Upper lobe of left lung (tissue), 6 donors: ENCODE results near the gene FOXE3. TPM values are rescaled to one million over a fixed set of nuclear protein-coding genes. Genes with fewer than 3 reads are reported as not detected.

Source experiments
- ATAC-seq, 2 donors: fragments of 200-7000 bp; cut with Tn5 transposase; one replicate each; pipeline ENCODE4 v1.9.1; 2022; ENCODE audit warnings: mild to moderate bottlenecking in 2 of 2, moderate library complexity in 2 of 2; ENCODE audit not compliant: low FRiP score in 2 of 2
- DNase-seq, 2 donors: peaks; one replicate each; pipeline ENCODE4 v3.0.0-alpha.2; 2019 to 2020
- H3K27ac ChIP-seq, 4 donors: fragments of 200-600 bp; sonication (generic); one replicate each; pipeline ENCODE4 v1.5.1; 2016 to 2019
- H3K27me3 ChIP-seq, 4 donors: fragments of 200-600 bp; sonication (generic); one replicate each; pipeline ENCODE4 v1.5.1; 2017 to 2019
- H3K36me3 ChIP-seq, 4 donors: fragments of 200-600 bp; sonication (generic); one replicate each; pipeline ENCODE4 v1.5.1; 2016 to 2019
- H3K4me1 ChIP-seq, 4 donors: fragments of 200-600 bp; sonication (generic); one replicate each; pipeline ENCODE4 v1.5.1; 2018 to 2019
- H3K4me3 ChIP-seq, 4 donors: fragments of 200-600 bp; sonication (generic); one replicate each; pipeline ENCODE4 v1.5.1; 2017 to 2019; ENCODE audit warnings: mild to moderate bottlenecking in 2 of 4, moderate library complexity in 1 of 4
- H3K9me3 ChIP-seq, 4 donors: fragments of 200-600 bp; sonication (generic); one replicate each; pipeline ENCODE4 v1.5.1; 2018 to 2019
- CTCF ChIP-seq, 6 experiments: fragments of 450-650 bp in 4 of 6; fragments of 200-600 bp in 2 of 6; sonication (generic) in 2 of 6; IDR thresholded peaks; one replicate each; pipeline ENCODE4 v1.5.1; 2016 to 2019; ENCODE audit warnings: antibody characterized with exemption in 6 of 6
- EP300 ChIP-seq, 4 donors: sonication (generic); formaldehyde crosslinking; IDR thresholded peaks; one replicate each; pipeline ENCODE4 v1.5.1; 2017; ENCODE audit warnings: antibody characterized with exemption in 4 of 4, control low read depth in 2 of 4
- POLR2A ChIP-seq, 4 donors: fragments of 450-650 bp; IDR thresholded peaks; one replicate each; pipeline ENCODE4 v1.5.1; 2016 to 2017; ENCODE audit warnings: antibody characterized with exemption in 4 of 4, mild to moderate bottlenecking in 2 of 4
- POLR2AphosphoS5 ChIP-seq, 2 donors: sonication (generic); formaldehyde crosslinking; IDR thresholded peaks; one replicate each; pipeline ENCODE4 v1.5.1; 2017; ENCODE audit warnings: antibody characterized with exemption in 2 of 2
- WGBS, 2 donors: methylation state at CpG; one replicate each; pipeline ENCODE4 v1.1.5; 2017 to 2018; 5-methylcytosine and 5-hydroxymethylcytosine counted together
- total RNA-seq, 6 donors: library from RNA; depleted of rRNA in 4 of 6; stranded (reverse); fragments of >200 nt in 4 of 6; gene quantifications; one replicate each; pipeline versions ENCODE4 v1.1.0 to v1.2.1, GENCODE V29; 2016 to 2021
- donor health status: DM: no; HTN: no; CAD: no; lungs with moderate emphysema.
- donor health status: DM: no; HTN: yes; CAD: no; lungs with severe emphysema.

Gene FOXE3
- total RNA-seq, 6 donors from 2014 or later, result not detected

GRCh38 chr1:47402591-47402990 lies 13.5 kb upstream of the FOXE3 start:
- Histone ChIP-seq H3K4me3 (no peak overlapping the region), H3K9me3 (no peaks in the 10 kb centered on the region), H3K4me1 (no peaks in the 10 kb centered on the region), H3K27me3 (no peaks in the 10 kb centered on the region), H3K27ac (no peak overlapping the region), H3K36me3 (no peaks in the 10 kb centered on the region)
- 88 to 90% methylated on average over 4 of the region's 4 CpGs for WGBS, 2 donors
- TF ChIP-seq CTCF (IDR thresholded peaks at IDR 0.05), result no peak
- no peak for TF ChIP-seq EP300 (IDR thresholded peaks at IDR 0.05)
- no peak for TF ChIP-seq POLR2A (IDR thresholded peaks at IDR 0.05)
- no peak for TF ChIP-seq POLR2AphosphoS5 (IDR thresholded peaks at IDR 0.05)
- no peak for DNase-seq
- ATAC-seq, result no peak

- DNase-seq (no peak), ATAC-seq (no peak)
- TF ChIP-seq POLR2A (IDR thresholded peaks at IDR 0.05), result no peak
- no peak for TF ChIP-seq POLR2AphosphoS5 (IDR thresholded peaks at IDR 0.05)
- TF ChIP-seq CTCF (IDR thresholded peaks at IDR 0.05), result no peak
- no peak for TF ChIP-seq EP300 (IDR thresholded peaks at IDR 0.05)
- Histone ChIP-seq H3K4me3 (no peak overlapping the region), H3K9me3 (no peaks in the 10 kb centered on the region), H3K4me1 (no peaks in the 10 kb centered on the region), H3K36me3 (no peaks in the 10 kb centered on the region), H3K27me3 (no peaks in the 10 kb centered on the region), H3K27ac (no peak overlapping the region)
- 69 to 82% methylated on average over 4 of the region's 4 CpGs for WGBS, 2 donors
Measured at GRCh38 chr1:47403321-47403910, 12.7 kb upstream of the FOXE3 start.

- no peaks in the 10 kb centered on the region for H3K4me1 ChIP-seq
- no peaks in the 10 kb centered on the region for H3K9me3 ChIP-seq
- H3K4me3 ChIP-seq, result no peak overlapping the region
- ATAC-seq (peak in 1 of 2 donors; percentile 43), DNase-seq (no peak)
- no peaks in the 10 kb centered on the region for H3K36me3 ChIP-seq
- TF ChIP-seq POLR2A (IDR thresholded peaks at IDR 0.05), result no peak
- TF ChIP-seq EP300 (IDR thresholded peaks at IDR 0.05), result no peak
- TF ChIP-seq CTCF (IDR thresholded peaks at IDR 0.05), result no peak
- TF ChIP-seq POLR2AphosphoS5 (IDR thresholded peaks at IDR 0.05), result peak in 1 of 2 donors; percentile 22
- H3K27ac ChIP-seq, result no peak overlapping the region
- H3K27me3 ChIP-seq, result no peaks in the 10 kb centered on the region
- 51 to 57% methylated on average over 5 of the region's 5 CpGs for WGBS, 2 donors
Measured at GRCh38 chr1:47405697-47406096, 10.4 kb upstream of the FOXE3 start.

- no peak overlapping the region for H3K27ac ChIP-seq
- H3K4me1 ChIP-seq, result no peaks in the 10 kb centered on the region
- no peaks in the 10 kb centered on the region for H3K27me3 ChIP-seq
- TF ChIP-seq POLR2A (IDR thresholded peaks at IDR 0.05) (no peak), CTCF (IDR thresholded peaks at IDR 0.05) (no peak), POLR2AphosphoS5 (IDR thresholded peaks at IDR 0.05) (no peak), EP300 (IDR thresholded peaks at IDR 0.05) (no peak)
- no peaks in the 10 kb centered on the region for H3K36me3 ChIP-seq
- no peak for ATAC-seq
- no peak for DNase-seq
- no peak overlapping the region for H3K4me3 ChIP-seq
- WGBS, 2 donors, result 95 to 97% methylated on average over 5 of the region's 5 CpGs
- H3K9me3 ChIP-seq, result no peaks in the 10 kb centered on the region
Measured at GRCh38 chr1:47406966-47407365, 9.1 kb upstream of the FOXE3 start.

- no peaks in the 10 kb centered on the region for H3K36me3 ChIP-seq
- no peaks in the 10 kb centered on the region for H3K9me3 ChIP-seq
- no peak overlapping the region for H3K27ac ChIP-seq
- 83 to 84% methylated on average over 3 of the region's 3 CpGs for WGBS, 2 donors
- TF ChIP-seq EP300 (IDR thresholded peaks at IDR 0.05) (no peak), POLR2A (IDR thresholded peaks at IDR 0.05) (no peak), CTCF (IDR thresholded peaks at IDR 0.05) (no peak), POLR2AphosphoS5 (IDR thresholded peaks at IDR 0.05) (no peak)
- no peaks in the 10 kb centered on the region for H3K4me1 ChIP-seq
- H3K4me3 ChIP-seq, result no peak overlapping the region
- no peaks in the 10 kb centered on the region for H3K27me3 ChIP-seq
- DNase-seq, result no peak
- ATAC-seq, result no peak
Measured at GRCh38 chr1:47407481-47407880, 8.6 kb upstream of the FOXE3 start.
